GM12873 (cell line): ENCODE measurements around the gene CEP20.
A peak's percentile ranks its signal among the peaks of the same experiment; 100 is the strongest.

Experiments
- CTCF ChIP-seq: IDR thresholded peaks from 2 replicates; pipeline ENCODE4 v1.5.1; 2012; ENCODE audit warnings: low read depth, mild to moderate bottlenecking, moderate library complexity, low read length, control low read depth; ENCODE audit not compliant: insufficient read depth; ENCODE audit errors: missing control alignments

The CEP20 gene

GRCh38 chr16:15866451-15866850 is 22.0 kb downstream of the CEP20 start:
- no peak for TF ChIP-seq CTCF

GRCh38 chr16:15865742-15866141 is 22.7 kb downstream of the CEP20 start:
- no peak for TF ChIP-seq CTCF

GRCh38 chr16:15864939-15865338 is 23.5 kb downstream of the CEP20 start:
- no peak for TF ChIP-seq CTCF

- TF ChIP-seq CTCF, result no peak
These were observed 26.4 kb downstream of the CEP20 start for GRCh38 chr16:15861996-15862395.

- no peak for TF ChIP-seq CTCF
These were observed 29.3 kb downstream of the CEP20 start for GRCh38 chr16:15858921-15859668.

- no peak for TF ChIP-seq CTCF
These were observed 30.5 kb downstream of the CEP20 start for GRCh38 chr16:15857724-15858560.

- peak; percentile 2 for TF ChIP-seq CTCF
These were observed 31.3 kb downstream of the CEP20 start, which contains the start of gene MYH11 for GRCh38 chr16:15856901-15857698. Gene MYH11, minus strand, starts transcription at chr16:15857028. Its CDS starts 18,776 bp downstream, at chr16:15838252.
